Cardiac septum (tissue), 1 donor: ENCODE data around the gene TRAPPC2L. TPM values are rescaled to one million over a fixed set of nuclear protein-coding genes. Genes with fewer than 3 reads are reported as not detected.

Experiments
- DNase-seq: peaks from one replicate; pipeline ENCODE4 v3.0.0-alpha.2; 2020; ENCODE audit warnings: low spot score
- intact Hi-C: fragments of 100-400 bp; cut with DNase I; formaldehyde crosslinking; loops from one replicate; pipeline ENCODE4 v1.14.0; 2022
- total RNA-seq: library from RNA; stranded (reverse); fragmentation: NEBNext Ultra II Directional; extraction: Animal tissue kit (Norgen Biotek cat#: 25700); gene quantifications from one replicate; pipeline ENCODE4 v1.2.1, GENCODE V29; 2021
- donor health status: DM: no; HTN: no; CAD: no.

TRAPPC2L gene
- total RNA-seq, 1 donor from 2014 or later, result 42.3 TPM

DNA sequence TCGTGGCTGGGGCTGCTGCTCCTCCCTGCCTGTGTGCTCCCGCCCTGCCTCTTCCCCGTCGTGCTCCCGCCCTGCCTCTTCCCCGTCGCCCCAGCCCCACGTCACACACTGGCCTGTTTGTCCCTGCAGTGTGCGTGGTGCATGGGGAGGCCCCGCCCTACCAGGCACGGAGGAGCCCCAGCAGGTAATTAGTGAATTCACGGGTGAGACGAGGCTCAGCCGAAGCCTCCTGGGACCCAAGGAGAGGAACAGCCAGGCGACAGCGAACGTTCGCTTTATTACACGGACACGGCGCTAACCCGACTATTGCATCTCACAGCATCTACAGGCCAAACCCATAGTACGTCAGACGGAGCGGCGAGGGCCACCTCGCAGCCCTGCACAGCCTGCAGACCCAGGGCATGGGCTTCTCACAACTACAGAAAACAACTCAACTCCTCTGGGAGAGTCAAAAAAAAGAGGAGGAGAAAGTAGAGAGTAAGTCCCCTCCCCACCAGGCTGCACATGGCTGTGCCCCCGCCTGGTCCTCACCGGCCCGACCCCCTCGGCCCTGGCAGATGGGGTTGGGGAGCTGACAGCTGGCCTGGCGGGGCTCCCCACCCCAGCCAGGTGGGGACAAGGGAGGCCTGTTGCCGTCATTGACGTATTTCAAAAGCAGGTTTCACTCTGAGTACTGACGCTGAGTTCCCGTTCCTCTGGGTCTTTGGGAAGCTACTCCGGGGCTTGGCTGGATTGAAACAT is 13.9 kb downstream of the TRAPPC2L start:
- no peak for DNase-seq
- intact Hi-C loops, result no loop called here

- no peak for DNase-seq
- intact Hi-C loops, result no loop called here
Measured at GRCh38 chr16:88871349-88871702, 14.4 kb downstream of the TRAPPC2L start.

DNA sequence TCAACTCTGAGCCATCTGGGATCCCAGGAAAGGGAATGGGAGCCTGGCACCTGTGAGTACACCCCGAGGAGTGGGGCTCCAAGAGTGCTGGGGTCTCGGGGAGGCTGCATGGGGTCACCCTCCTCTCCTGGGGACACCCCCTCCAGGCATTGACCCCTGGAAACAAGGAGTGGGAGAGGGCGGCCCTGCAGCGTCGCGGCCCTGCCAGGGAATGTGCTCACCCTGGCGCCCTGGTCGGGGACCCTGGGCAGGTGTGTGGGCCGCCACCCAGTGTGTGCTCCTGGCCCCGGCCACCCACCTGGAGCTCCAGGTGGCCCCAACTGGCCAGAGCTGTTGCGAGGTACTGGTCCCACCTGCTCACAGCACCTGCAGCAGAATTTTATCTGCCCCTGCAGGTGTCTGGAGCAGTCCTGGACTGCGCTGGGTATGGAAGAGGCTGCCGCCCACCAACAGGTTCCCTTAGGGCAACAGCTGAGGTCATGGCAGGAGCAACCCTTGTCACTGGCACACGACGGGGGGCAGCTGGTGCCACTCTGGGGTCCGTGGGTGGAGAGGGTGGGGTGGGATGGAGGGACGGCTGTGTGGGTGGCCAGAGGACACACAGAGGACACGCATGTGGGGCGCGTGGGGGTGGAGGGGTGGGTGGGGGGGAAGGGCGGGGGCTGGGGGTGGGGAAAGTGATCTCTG is 14.9 kb downstream of the TRAPPC2L start:
- intact Hi-C loops, result no loop called here
- no peak for DNase-seq

GRCh38 chr16:88872650-88873331 is 15.9 kb downstream of the TRAPPC2L start:
- DNase-seq, result no peak
- intact Hi-C loops, result no loop called here

GRCh38 chr16:88874938-88875599 is 18.1 kb downstream of the TRAPPC2L start:
- DNase-seq, result no peak
- intact Hi-C loops, result no loop called here

GRCh38 chr16:88875703-88876234 is 18.8 kb downstream of the TRAPPC2L start:
- intact Hi-C loops, result no loop called here
- no peak for DNase-seq

DNA sequence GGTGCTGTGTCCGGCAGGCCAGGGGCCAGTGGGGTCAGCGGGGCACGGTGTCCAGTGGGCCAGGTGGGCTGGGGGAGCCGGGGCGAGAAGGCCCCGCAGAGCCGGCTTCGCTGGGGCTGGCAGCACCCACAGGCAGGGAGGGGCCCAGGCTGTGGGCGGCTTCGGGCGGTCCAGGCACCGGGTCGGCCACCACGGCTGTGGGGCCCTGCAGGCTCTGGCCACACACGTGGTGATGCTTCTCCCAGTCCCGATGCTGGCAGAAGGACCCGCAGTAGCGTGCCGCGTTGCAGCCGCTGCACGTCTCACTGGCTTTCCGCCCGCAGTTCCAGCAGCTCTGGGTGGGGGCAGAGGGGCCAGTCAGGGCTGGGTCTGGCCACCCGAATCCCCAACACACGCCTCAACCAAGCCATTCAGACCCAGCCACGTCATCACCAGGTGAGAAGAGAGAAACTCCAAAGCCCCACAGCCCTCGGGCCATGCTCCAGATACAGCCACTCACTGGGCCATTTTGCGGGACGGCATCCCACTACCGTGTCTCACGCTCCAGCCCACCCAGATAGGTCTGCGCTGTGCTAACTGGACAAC is 20.1 kb downstream of the TRAPPC2L start:
- intact Hi-C loops, result no loop called here
- DNase-seq, result no peak

- intact Hi-C loops, result no loop called here
- no peak for DNase-seq
Measured at GRCh38 chr16:88877564-88878289, 20.8 kb downstream of the TRAPPC2L start.

DNA sequence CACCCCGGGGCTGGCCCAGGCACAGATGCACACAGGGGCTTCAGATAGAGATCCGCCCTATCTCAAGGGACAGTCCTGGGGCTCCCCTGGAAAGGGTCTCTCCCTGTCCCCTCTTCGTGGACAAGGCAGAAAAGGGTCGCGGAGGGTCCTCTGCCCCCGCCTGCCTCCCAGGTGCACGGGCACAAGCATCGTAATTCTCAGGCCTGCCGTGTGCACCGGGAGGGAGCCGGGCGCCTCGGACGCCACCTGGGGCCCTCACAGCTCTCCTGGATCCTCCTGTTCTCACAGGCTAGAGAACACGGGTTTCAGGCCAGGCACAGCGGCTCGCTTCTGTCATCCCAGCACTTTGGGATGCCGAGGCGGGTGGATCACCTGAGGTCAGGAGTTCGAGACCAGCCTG is 21.4 kb downstream of the TRAPPC2L start:
- no peak for DNase-seq
- intact Hi-C loops, result no loop called here

DNA sequence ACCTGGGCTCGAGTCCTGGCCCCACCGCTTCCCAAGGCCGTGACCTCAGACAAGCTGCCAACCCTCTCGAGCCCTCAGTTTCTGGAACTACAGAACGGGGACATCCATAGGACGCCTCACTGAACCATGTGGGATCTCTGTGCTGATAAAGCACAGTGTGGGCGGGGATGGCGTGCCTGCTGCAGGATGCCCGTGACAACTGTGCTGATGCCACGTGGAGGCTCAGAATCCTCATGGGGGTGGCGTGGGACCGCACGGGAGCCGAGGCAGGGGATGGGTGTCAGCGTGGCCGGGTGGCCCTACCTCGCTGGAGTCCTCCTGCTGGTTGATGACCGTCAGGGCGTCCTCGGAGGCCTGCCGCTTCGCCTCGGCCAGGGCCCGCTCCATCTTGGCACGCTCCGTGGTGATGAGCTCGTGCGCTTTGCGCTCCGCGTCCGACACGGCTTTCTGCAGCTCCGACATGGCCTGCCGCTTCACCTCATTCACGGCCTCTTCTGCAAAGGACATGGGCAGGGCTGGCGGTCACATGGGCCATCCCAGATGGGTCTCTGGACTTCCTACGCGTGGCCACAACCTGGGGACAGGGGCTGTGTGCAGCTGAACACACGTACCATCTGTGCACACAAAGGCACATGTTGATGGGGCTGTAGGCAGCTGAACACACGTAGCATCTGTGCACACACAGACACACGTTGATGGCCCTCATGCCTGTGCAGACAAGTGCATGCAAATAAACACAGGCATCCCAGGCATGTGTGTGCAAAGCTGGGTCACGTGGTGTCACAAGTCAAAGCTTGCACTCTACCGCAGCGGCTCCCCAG is 22.2 kb downstream of the TRAPPC2L start:
- no peak for DNase-seq
- intact Hi-C loops, result no loop called here

DNA sequence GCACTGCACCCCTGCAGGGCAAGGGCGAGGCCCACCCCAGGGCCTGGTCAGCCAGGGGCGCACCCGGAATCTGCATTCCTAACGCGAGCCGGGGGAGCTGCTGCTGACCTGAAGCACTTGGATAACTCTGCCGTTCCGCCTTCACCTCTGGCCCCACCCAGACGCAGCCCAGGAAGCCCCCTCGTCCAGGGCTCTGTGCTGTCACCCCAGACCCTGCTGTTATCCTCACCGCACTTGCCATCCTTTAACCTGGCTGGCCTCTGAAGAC is 22.8 kb downstream of the TRAPPC2L start:
- intact Hi-C loops, result no loop called here
- no peak for DNase-seq

DNA sequence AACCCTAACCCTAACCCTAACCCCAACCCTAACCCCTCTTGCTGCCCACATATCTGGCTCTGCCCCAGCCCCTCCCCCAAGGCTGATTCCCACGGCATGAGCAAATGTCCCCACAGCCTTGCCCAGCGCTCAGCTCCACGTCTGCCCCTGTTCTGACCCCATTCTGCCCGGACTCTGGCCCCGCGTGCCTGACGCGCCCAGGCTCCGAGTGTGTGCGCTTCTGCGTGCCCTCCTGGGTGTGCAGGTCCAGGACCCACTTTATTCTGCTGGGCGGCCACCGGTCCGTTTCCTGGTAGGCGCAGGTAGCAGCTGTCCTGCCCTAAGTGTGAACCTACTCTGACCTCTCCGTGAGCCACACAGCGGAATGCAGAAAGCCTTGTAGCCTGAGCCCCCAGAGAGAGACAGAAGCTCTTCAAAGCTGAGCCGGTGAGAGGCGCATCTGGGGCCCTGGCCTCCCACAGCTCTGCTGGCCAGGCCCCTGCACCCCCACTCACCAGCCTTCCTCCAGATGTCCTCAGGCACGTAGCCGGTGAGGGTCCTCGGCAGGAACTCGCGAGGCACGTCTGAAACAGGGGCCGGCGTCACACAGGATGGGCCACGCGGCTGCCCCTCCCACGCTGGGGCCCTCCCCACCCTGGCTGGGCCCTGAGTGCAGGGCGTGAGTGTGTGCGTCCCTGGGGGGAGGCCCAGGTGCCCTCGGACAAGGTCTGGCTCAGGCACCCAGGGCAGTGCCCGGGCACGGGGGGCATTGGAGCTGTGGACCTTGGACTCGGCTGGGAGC is 23.5 kb downstream of the TRAPPC2L start:
- no peak for DNase-seq
- intact Hi-C loops, result no loop called here

GRCh38 chr16:88881007-88881615 is 24.2 kb downstream of the TRAPPC2L start:
- intact Hi-C loops, result no loop called here
- no peak for DNase-seq

DNA sequence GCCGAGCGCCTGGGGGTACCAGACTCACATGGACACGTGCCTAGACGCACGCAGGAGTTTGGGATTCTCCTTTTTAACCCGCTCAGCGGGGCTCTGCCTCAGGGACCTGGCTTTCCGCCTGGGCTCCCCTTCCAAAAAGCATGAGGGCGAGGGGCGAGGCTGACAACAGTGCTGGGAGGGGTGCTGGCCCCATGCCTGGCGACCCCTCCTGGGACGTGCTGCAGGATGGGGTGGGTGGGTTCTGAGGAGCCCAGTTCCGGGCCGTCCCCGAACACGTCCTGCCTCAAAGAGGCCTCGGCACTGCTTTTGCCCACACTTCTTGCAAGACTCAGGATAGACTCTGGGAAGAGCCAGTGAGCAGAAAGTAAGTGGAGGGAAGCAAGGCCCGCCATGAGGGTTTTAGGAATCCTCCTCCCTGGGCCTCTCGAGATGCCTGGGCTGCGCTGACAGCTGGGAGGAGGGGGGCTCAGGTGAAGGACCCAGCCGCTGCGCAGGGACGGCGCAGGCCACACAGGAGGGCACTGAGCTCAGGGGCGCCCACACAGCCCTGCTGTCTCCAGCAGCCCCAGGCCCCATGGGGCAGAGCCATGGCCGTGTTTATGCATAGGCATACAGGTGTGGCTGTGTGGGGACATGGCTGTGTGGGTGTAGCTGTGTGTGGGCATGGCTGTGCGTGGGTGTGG is 24.9 kb downstream of the TRAPPC2L start:
- DNase-seq, result no peak

DNA sequence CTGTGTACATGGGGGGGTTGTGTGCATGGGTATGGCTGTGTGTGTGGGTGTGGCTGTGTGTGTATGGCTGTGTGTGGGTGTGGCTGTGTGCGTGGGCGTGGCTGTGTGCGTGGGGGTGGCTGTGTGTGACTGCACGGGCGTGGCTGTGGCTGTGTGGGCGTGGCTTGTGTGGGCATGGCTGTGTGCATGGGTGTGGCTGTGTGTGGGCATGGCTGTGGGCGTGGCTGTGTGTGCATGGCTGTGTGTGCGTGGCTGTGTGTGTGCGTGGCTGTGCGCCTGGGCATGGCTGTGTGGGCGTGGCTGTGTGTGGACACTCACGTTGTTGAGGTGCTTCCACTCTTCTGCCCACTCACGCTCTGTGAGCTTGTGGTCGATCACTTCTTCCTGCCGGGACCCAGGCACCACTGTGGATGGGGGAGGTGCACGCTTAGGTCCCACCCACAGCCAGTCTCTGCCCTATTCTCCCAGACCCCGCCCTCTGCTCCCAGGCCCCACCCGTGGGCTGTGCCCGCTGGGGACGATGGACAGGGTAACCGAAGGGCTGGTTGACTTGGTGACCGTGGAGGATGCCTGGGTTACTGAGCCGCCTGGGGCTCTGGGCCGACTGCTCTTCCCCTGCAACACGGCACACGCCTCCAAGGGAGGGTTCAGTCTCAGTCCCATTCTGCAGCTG is 25.6 kb downstream of the TRAPPC2L start:
- DNase-seq, result no peak
- intact Hi-C loops, result no loop called here

More for the DNA sequence above, 24.9 kb downstream of the TRAPPC2L start:
- intact Hi-C loops, result no loop called here
